HS-5 (cell line): ENCODE measurements around the gene LRRC8D.
A peak's percentile ranks its signal among the peaks of the same experiment; 100 is the strongest.

Source experiments
- DNase-seq: peaks from one replicate; pipeline ENCODE4 v3.0.0-alpha.2; 2012; ENCODE audit warnings: low read depth

LRRC8D gene

DNA sequence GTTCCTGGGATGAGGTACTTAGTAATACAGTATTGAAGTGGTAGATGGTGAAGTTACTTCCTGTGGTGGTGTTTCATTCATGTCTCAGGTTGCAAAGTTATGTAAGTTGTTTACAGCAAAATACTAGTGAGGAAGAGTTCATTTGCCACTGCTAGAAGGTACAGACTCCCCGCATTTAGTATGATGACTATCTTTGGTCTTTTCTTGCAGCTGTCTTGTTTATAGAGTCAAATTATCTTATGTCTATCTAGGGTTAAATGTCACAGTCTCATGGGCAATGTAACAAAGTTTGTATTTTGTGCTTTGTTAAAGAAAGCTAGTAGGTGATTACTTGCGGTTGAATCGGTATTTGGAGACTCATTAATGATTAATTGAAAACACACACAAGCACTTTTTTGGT is 50.2 kb downstream of the LRRC8D start:
- no peak for DNase-seq

DNA sequence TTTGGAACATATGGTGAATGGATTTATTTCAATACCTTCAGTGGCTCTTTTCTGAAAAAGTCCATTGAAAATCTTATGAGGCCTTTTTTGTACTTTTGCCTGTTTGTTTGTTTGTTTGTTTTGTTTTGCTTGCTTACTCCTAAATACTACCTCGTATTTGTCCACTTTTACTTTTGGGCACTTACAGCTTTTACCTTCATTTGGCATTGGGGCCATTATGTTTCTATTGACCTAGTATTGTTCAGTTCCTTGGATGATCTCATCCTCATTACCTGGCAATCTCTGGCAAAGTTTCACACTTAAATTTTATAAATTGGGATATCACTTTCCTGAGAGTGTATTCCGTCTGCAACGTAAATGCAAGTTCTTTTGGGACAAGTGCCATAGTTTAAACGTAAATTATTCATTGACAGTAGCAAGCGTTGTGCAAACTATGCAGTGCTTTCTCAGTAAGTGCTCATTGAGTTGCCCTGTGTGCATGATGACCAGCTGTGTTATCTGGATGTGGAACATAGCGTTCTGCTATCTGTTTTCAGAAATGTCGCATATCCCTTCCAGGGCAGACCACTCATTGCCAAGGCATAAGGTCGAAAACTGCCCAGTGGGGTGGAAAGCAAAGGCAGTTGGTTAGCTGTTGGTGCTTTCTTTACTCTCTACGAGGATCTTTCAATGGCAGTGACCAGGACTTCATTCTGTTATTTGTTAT is 51.1 kb downstream of the LRRC8D start:
- no peak for DNase-seq

DNA sequence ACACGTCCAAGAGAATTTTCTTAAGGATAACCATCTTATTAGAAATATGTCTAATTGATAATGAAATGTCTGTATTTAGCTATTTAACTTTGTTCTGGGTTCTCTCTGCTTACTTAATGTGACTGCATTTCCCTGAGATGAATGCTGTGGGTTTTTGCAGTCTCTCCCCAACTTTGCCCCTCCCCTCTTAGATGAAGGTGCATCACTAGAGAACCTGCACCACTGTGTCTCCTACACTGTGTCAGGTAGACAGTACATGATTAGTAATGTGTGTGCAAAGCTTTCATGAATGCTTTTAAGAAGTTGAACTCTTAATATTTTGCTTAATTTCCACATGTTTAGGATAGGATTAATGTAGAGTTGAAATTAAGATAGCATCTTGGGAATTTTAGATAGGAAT is 51.7 kb downstream of the LRRC8D start:
- no peak for DNase-seq

DNA sequence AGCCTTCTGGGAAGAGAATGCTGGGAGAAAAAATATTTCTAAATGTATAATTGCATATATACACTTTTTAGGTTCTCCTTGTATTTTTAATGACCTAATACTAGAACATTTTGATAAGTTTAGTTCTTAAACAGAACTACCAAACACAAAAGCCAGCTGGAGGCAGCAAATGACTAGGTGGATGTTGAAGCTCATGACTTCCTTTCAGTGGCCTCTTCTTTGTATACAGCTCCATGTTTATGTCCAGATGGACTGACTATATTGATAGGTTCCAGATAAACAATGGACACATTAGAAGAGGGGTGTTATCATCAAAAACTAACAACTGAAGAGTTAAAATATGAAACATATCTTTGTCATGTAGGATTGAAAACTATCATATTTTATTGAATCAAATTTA is 52.5 kb downstream of the LRRC8D start:
- DNase-seq: no peak

DNA sequence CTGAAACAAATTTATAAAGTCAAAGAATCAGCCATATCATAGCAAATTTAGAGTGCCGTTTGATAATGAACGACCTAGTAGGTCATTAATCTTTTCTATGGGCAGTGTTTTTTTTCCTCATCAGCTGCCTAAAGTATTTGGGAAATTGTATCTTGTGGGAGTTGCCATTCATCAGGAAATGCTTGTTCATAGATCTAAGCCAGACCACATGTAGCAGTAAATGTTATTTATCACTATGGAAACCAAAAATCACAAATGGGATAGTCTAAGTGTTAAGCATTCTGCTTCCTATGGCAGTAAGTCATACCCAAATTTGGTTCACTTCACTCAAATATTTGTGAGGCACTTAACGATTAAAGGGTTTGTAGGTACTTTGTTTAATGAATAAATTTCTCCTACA is 52.9 kb downstream of the LRRC8D start:
- no peak for DNase-seq

DNA sequence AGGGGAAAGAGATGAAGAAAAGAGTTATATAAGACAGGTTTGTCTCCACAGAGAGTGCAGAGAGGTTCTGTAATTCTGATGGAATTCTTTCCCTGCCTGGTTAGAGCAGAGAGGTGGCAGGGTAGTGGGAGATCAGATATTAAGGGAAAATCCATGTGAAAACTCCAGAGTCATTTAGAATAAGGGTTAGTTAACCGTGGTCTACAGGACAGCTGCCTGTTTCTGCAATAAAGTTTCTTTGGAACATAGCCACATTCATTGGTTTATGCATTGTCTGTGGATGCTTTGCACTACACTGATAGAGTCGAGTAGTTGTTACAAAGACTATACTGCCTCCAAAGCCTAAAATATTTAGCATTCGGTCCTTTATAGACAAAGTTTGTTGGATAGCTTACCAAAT is 55.6 kb downstream of the LRRC8D start:
- no peak for DNase-seq

DNA sequence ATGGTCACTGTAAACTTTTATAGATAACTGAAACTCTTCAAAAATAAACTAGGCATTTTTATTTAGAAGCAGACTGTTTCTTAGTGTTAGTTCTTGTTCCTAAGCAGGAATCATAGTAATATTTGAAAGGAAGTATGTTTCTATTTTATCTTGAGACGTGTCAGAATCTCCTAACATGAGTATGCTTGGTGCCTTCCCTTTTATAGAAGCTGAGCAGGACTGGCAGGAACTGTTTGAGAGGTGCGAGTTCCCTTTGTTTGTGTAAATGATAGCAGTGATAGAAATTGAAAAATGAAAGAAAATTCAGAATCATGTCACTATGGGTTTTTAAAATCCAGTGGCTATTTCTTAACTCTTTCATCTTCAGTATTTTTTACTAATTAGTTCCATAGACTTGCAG is 56.9 kb downstream of the LRRC8D start:
- no peak for DNase-seq

DNA sequence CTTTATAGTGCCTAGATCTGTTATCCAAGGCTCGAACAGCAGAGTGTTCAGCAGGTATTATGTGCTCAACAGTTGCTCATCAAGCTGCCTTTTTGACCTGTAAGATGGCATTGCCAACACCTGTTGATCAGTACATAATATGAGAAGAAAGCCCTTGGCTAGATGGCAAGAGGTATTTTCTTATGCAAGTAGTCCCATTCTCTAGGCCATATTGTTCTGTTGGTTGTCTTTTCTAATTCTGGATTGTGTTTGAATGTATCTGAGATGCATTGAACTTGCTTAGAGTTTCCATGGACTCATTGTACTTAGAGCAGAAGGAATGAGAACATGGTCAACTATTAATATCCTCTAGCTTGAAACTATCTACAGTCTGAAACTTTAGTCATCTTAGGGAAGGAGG is 57.4 kb downstream of the LRRC8D start:
- DNase-seq: no peak

DNA sequence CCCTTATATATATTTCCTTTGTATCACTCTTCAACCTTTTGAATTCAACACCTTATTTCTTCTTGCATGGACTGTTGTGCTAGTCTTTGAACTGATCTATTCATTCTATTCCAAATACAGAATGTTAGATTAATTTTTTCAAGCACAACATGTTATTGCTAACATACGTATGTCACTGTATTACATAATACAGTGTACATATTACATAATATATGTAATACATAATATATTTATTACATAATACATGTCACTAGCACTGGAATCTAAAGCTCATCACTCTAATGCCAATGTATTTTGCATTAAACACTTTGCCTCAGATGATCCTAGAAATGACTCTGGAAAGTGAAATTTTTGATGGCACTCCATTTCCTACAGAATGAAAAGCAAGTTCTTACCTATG is 59.8 kb downstream of the LRRC8D start:
- no peak for DNase-seq

DNA sequence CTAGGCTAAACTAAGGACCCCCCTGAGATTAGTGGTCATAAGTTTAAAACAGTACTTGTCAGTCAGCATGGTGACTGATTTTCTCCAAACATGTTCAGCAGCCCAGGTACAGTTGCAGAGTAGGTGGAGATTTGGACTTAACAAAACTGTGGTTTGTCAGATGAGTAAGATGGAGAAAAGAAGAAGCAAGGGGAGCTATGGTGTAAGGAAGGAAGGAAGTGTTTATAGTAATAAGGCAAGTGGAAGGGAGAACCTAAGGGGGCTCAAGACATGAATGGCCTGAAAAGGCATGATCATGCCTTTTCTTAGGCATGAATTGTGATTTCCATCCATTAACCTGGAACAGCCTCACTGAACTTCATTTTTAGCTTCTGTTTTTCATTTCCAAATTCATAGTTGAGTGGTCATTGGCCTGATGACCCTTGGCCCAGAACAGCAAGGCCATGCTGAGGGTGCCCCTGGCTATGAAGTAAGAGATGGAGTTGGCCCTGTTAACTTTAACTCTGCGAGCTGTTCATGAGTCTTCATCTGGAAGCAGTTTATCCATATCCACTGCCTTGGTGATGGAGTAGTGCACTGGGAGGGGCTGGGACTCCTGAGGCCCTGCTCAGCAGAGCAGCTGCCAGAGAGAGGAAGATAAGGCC is 60.7 kb downstream of the LRRC8D start:
- no peak for DNase-seq

DNA sequence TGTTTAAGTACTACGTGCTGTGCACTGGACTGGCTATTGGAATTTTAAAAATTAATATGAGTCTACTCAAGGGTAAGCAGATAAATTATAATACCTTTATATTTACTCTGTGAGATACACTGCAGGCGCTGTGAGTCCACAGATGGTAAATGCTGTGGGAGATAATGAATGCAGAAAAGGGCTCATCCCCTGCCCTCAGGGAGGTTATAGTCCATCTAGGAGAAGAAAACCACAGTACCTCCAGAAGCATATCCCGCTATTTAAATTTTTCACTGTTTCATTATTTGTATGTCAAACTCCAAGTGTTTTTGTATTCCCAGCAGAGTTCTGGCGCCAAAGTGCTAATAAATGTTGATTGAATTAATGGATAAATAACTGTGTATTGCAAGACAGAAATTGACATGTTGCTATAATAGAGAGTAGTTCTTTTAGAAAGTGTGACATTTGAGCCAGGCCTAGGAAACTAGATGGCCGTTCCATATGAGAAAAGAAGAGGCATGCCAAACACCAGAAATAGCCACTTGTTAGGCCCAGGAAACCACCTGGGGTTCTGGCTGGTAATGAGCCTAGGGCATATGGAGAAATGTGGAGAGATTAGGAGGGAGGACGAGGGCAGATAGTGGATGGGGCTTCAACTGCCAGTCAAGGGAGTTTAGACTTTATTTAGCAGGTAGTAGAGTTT is 61.7 kb downstream of the LRRC8D start:
- no peak for DNase-seq

DNA sequence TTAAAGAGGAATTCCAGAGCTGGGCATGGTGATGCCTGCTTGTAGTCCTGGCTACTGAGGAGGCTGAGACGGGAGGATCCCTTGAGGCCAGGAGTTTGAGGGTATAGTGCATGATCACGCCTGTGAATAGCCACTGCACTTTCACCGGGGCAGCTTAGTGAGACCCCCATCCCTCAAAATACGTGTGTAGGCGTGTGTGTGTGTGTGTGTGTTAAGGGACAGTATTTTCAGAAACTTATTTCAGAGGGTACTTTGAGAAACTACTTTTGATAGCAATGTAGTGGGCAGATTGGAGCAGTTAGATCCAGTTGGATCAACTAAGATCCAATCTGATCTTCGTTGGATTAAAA is 62.2 kb downstream of the LRRC8D start:
- DNase-seq: no peak

DNA sequence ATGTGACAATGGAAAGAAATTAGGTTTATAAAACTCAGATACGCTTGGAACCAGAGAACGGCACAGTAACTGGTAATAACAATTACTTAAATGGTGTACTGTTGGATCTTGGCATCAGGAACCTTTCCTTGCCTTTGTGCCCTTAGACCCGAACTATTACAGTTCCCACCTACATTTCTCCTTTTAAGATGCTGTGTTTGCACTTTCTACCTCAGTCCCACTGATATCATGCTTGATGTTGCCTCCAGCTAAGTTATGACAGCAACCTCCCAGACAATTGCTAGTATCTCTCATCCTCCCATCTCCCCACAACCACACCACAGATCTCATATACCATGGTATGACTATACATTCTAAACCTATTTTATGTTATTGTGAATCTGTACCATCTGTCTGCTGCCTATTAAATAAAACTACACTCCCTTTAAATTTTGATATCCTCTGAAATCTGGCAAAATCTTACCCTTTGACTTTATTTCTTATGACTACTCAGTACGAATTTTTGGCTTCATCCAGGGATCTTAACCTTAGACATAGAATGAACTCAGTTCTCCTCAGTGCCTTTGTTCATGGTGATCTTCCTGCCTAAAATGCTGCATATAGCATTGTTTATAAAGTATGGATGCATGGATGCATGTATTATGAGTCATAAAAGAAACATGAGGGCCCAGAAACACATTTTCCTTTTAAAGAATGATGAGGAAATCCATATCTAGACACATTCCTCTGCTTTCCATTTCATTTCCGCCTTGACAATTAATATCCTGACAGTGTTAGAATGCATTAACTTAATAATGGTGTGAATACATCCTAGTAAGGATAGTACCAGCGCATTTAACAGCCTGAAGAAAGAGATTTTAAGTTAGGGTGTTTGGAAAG is 64.1 kb downstream of the LRRC8D start:
- DNase-seq: peak; percentile 60

DNA sequence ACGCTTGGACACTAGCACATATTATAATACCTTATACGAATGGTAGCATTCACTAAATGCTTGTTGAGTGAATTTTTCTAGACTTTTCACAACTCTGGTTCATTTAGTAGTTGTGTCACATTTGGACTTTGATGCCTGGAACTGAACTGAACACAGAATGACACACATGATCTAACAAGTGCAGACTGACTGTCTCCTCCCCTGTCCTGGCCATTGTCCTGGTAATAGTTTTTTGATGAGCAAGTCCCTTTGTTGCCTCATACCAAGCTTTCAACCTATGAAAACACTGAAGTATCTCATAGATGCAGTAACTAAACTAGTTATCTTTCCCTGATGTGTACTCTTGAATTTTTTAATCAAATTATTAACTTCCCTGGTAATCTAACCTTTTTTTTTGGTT is 66.4 kb downstream of the LRRC8D start:
- no peak for DNase-seq

DNA sequence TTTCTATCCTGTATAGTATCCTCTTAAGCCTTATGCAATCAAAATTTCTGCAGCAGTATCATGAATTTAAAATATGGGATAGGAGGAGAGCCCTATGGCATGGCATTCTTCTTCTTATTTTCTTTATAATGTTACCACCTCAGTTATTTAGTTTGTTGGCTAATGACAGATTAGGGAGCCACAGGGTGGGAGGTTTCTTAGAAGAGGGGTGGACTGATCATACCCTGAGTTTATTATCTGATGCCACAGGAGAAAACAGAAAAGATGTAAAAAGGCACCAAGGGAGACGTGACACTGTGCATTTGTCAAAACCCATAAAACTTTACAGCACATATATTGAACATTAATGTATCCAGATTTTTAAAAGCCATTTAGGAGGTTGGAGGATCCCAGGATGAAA is 66.9 kb downstream of the LRRC8D start:
- DNase-seq: no peak

DNA sequence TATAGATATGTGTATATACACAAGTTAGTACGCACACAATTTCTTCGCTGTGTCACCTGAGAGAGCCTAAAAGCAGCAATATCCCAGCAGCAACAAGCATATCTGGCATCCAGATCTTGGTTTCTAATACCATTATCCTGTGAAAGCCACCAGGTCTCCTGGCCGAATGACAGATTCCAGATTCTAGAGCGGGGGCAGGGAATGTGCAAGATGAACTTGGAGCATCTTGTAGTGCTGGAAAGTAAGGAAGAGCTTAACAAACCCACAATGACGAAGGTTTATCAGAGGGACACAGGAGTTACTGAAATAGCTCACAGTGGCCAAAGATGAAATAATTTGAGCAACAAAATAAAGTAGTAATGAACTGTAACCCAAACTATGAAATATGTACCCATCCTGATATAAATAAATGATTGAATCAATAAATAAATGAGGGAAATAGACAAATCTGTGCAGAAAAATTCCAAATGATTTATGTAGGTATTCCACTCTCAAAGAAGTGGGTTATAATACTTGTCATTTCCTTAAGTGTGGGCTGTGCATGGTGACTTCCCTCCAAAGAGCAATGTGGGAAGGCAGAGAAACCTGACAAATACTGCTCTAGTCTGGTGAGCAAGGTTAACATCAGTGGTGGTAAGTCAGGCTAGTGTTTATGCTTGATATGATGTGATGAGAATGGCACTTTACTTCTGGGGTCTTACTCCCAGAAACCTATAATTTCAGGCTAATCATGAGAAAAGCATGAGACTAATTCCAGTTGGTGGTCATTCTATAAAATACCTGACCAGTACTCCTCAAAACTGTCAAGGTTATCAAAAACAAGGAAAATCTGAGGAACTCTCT is 67.9 kb downstream of the LRRC8D start:
- DNase-seq: no peak

DNA sequence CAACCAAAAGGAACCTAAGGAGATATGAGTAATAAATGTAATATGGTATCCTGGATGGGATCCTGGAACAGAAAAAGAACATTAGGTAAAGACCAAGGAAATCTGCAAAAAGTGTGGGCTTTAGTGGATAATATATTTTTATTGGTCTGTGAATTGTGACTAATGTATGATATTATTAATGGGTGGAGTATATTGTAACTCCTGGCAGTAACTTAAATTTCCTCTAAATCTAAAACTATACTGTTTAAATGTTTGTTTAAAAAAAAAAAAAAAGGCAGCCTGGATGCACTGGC is 68.4 kb downstream of the LRRC8D start:
- no peak for DNase-seq

DNA sequence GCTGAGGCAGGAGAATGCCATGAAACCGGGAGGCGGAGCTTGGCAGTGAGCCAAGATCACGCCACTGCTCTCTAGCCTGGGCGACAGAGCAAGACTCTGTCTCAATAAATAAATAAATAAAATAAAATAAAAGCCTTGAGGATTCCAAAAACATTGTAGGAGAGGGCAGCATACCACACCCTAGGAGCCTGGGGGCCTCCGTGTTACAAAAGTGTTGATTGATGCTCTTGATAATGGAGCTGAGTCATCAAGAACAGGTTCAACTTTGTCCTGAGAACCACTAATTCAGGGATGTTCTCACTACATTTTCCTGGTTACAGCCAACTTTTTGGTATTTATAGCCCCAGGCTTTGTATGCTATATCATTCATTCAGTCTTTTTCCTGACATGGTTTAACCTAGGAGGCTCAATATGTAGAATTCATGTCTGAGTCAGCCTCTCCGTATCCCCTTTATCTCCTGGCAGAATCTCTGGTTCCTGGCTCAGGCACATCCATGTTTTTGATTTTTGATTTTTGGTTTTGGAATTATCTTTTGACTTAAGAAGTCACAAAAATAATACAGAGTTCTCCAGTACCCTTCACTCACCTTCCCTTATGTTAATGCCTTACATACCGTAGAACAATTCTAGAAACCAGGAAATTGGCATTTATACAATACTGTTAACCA is 69.4 kb downstream of the LRRC8D start:
- no peak for DNase-seq

DNA sequence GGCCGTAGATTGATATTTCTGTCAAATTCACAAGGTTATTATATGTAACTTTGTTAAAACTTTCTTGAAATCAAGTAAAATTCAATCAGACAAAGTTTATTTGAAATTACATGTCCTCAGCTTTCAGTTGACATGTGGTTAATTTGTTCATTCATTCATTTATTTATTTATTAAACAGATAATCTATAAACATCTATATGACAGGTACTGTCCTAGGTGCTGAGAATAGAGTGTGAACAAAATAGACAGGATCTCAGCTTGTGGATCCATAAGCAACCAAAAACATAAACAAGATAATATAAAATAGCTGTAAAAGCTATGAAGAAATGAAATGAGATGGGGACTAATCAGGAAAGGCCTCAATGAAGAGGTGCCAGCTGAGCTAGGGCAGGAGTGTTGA is 72.0 kb downstream of the LRRC8D start:
- DNase-seq: no peak

DNA sequence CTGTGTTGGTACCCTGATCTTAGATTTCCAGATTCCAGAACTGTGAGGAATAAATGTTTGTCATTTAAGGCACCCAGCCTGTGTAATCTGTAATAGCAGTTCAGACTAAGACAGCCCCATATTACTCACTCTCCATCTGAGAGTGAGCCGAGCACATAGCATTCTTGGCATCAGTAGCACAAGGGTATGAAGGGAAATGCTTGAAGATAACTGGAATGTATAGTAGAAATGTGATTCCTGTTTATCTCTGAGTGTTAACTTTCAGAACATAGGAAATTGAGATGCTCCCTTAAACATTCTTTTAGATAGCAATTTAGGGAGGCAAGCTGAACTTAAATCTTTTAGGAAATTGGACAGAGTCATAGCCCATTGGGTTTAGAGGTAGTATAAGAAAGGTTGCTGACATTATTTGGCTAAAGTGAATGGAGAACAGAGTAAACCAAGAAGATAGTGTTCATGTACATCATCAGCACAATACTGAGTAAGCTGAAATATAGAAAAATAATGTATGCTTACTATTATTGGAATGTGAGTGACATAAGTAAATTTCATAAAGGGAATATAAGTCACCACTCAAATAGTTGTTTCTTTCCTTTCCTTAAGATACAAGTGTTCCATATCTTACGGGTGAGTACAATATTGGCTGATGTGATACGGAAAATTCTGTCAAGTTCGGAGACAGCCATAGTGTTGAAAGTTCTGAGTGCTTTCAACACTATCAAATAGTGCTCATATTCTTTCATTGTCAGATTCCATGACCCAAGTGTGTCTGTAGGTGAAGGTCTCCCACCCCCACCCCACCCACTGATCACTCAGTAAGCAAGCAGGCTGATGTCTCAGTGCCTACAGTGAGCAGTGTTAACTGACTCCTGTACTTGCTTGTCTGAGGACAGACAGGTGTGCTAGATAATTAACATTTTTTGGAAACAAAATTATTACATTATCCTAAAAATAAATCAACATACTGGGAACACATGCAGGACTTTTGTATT is 73.7 kb downstream of the LRRC8D start:
- DNase-seq: peak; percentile 79
